Colonic mucosa (tissue), 4 donors: ENCODE measurements around the gene MEI4. TPM values are rescaled to one million over a fixed set of nuclear protein-coding genes. Genes with fewer than 3 reads are reported as not detected.

ENCODE experiments used
- DNase-seq: peaks from one replicate; pipeline ENCODE4 v3.0.0-alpha.2; 2020
- H3K27ac ChIP-seq: fragments of 200-600 bp; one replicate; pipeline ENCODE4 v1.8.0; 2021
- H3K27me3 ChIP-seq: fragments of 200-600 bp; one replicate; pipeline ENCODE4 v1.8.0; 2021
- H3K36me3 ChIP-seq: fragments of 200-600 bp; one replicate; pipeline ENCODE4 v1.8.0; 2021
- H3K4me1 ChIP-seq: fragments of 200-600 bp; one replicate; pipeline ENCODE4 v1.8.0; 2021; ENCODE audit warnings: mild to moderate bottlenecking
- H3K4me3 ChIP-seq: fragments of 200-600 bp; one replicate; pipeline ENCODE4 v1.8.0; 2021
- H3K9ac ChIP-seq, 2 donors: one replicate each; pipeline ENCODE4 v1.7.0; 2013; ENCODE audit warnings: control low read depth in 2 of 2, low read depth in 2 of 2, low read length in 2 of 2
- H3K9me3 ChIP-seq: fragments of 200-600 bp; one replicate; pipeline ENCODE4 v1.8.0; 2021
- intact Hi-C: fragments of 100-400 bp; cut with DNase I; formaldehyde crosslinking; loops from one replicate; pipeline ENCODE4 v1.14.1; 2022
- total RNA-seq, 2 donors: library from RNA; stranded (reverse); fragmentation: NEBNext Ultra II Directional in 1 of 2; extraction: Animal tissue kit (Norgen Biotek cat#: 25700) in 1 of 2; gene quantifications; one replicate each; pipeline ENCODE4 v1.2.1, GENCODE V29; 2021
- TF ChIP-seq, protein P1 (sequence below): fragments of 200-600 bp; IDR thresholded peaks from one replicate; pipeline ENCODE4 v1.8.0; 2022; ENCODE audit warnings: antibody characterized with exemption, mild to moderate bottlenecking
- donor health status: healthy.
- donor health status: DM: no; HTN: no; CAD: no.
- donor health status: DM: no; HTN: no; CAD: no.

MEI4 gene
- total RNA-seq, 2 donors from 2014 or later = not detected

DNA sequence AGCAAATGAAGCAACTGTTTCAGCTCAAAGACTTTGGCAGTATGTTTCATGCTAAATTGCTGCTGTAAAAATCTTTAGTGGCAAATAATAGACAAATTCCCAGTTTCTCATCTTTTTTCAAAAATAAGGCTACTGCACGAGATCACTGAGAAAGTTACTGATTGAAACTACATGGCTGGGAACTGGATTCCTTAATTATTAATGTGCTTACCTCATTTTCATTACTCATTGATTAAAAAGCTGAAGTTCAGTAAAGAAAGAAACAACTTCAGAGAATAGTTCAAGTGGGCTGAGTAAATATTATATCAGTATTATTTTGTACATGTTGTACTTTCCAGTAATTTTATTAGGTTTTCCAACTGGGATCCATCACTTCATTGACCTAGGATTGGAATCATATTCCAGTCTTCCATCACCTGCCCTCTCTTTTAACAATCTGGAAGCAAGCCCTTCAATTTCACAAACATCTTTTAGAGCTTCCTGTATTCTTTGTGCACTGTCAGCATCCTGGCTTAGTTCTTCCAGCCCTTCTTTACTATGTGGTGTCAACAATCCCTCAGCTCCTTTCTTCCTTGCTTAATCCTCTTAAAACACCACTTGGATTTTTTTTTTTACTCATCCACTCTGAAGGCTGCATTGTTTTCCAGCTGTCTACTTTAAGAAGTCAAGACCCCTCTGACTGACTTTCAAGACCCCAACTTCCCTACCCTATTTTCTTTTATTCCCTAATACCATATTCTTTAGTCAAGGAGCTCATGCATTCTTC, 4.3 kb downstream of the MEI4 start:
- Histone ChIP-seq H3K27ac (no peak overlapping the region), H3K4me1 (no peaks in the 10 kb centered on the region), H3K9me3 (no peaks in the 10 kb centered on the region), H3K9ac (no peak overlapping the region), H3K27me3 (no peaks in the 10 kb centered on the region), H3K36me3 (no peaks in the 10 kb centered on the region), H3K4me3 (no peak overlapping the region)
- no peak for DNase-seq
- TF ChIP-seq, protein P1, sequence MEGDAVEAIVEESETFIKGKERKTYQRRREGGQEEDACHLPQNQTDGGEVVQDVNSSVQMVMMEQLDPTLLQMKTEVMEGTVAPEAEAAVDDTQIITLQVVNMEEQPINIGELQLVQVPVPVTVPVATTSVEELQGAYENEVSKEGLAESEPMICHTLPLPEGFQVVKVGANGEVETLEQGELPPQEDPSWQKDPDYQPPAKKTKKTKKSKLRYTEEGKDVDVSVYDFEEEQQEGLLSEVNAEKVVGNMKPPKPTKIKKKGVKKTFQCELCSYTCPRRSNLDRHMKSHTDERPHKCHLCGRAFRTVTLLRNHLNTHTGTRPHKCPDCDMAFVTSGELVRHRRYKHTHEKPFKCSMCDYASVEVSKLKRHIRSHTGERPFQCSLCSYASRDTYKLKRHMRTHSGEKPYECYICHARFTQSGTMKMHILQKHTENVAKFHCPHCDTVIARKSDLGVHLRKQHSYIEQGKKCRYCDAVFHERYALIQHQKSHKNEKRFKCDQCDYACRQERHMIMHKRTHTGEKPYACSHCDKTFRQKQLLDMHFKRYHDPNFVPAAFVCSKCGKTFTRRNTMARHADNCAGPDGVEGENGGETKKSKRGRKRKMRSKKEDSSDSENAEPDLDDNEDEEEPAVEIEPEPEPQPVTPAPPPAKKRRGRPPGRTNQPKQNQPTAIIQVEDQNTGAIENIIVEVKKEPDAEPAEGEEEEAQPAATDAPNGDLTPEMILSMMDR = no peak
- intact Hi-C loops = no loop called here

DNA sequence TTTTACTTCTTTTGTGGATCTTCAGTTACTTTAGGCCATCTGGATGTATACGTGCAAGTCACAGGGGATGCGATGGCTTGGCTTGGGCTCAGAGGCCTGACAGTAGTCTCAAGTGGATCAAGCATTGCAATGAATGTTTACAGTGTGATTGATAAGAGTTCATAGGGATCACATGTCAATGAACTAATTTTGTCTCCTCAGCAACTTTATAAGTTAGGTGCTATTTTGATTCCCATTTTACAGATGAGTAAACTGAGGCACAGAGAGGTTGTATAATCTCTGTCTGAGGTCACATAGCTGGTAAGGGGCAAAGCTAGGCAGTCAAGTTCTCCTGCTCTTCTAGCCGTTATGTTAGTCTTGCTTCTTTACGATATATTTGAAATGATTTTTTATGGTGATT, 13.5 kb downstream of the MEI4 start:
- intact Hi-C loops = no loop called here
- no peak overlapping the region for H3K9ac ChIP-seq
- H3K4me1 ChIP-seq = no peaks in the 10 kb centered on the region
- no peak for DNase-seq
- TF ChIP-seq, protein P1 = no peak
- no peak overlapping the region for H3K27ac ChIP-seq
- no peak overlapping the region for H3K4me3 ChIP-seq
- H3K27me3 ChIP-seq = no peaks in the 10 kb centered on the region
- H3K9me3 ChIP-seq = no peaks in the 10 kb centered on the region
- H3K36me3 ChIP-seq = no peaks in the 10 kb centered on the region

DNA sequence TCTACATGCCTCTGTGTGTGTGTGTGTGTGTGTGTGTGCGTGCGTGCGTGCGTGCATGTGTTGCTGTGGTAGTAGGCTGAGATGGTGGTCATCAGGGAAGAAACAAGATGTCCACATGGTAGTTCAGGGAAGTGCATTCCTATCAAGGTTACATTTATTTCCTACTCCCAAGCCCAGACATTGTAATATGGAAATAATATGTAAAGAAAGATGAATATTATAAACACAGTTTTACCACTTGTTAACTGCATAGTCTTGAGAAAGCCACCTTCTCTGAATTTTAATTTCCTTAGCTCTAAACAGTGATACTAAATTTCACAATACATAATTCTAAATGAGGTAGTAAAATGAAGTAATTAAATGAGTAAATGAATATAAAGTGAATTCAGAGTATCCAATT, 14.0 kb downstream of the MEI4 start:
- H3K4me3 ChIP-seq = no peak overlapping the region
- TF ChIP-seq, protein P1 = no peak
- intact Hi-C loops = no loop called here
- H3K27ac ChIP-seq = no peak overlapping the region
- DNase-seq = no peak
- no peaks in the 10 kb centered on the region for H3K9me3 ChIP-seq
- H3K4me1 ChIP-seq = no peaks in the 10 kb centered on the region
- H3K9ac ChIP-seq = no peak overlapping the region
- no peaks in the 10 kb centered on the region for H3K27me3 ChIP-seq
- H3K36me3 ChIP-seq = no peaks in the 10 kb centered on the region

DNA sequence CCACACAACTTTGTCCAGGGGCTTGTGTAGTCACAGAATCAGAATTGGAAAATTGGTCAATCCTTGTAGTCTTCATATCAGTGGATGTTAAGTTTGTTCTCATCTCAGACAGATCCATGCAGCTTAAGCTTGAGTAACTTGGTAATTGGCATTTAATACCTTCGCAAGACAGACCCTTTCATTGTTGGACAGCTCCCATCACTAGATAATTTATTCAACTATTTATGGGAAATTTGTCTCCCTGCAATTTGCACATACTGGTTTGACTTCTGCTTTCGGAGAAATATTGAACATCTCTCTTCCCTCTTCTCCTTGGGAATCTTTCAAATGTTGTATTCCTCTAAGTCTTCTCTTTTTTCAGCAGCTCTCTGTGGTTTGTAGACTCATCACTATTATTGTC, 17.1 kb downstream of the MEI4 start:
- TF ChIP-seq, protein P1 = no peak
- Histone ChIP-seq H3K27me3 (no peaks in the 10 kb centered on the region), H3K27ac (no peak overlapping the region), H3K4me1 (no peaks in the 10 kb centered on the region), H3K9me3 (no peaks in the 10 kb centered on the region), H3K4me3 (no peak overlapping the region), H3K9ac (no peak overlapping the region), H3K36me3 (no peaks in the 10 kb centered on the region)
- intact Hi-C loops = no loop called here
- DNase-seq = no peak

DNA sequence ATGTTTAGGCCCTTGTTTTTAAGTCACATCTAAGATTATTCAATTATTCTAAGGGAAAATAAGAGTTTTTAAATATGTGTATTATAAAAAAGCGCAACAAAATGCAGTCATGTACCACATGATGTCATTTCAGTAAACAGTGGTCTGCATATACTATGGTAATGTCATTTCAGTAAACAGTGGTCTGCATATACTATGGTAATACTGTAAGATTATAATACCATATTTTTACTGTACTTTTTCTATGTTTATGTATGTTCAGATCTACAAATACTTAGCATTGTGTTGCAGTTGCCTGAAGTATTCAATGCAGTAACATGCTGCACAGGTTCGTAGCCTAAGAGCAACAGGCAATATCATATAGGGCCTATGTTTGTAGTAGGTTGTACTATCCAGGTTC, 21.4 kb downstream of the MEI4 start:
- DNase-seq = no peak
- Histone ChIP-seq H3K27ac (no peak overlapping the region), H3K4me3 (no peak overlapping the region), H3K27me3 (no peaks in the 10 kb centered on the region), H3K36me3 (no peaks in the 10 kb centered on the region), H3K9me3 (no peaks in the 10 kb centered on the region), H3K9ac (no peak overlapping the region), H3K4me1 (no peaks in the 10 kb centered on the region)
- TF ChIP-seq, protein P1 = no peak
- intact Hi-C loops = no loop called here
